NCI-H146 (cell line): ENCODE results near the gene APC.

Experiments used
- DNase-seq: peaks from one replicate; lab custom pipeline; 2025; lab: John Stamatoyannopoulos, UW

The APC gene

GRCh38 chr5:112737463-112738190 lies at the start of gene APC:
Gene APC (plus strand): TSS chr5:112737885. CDS start chr5:112754891, 17,006 bp downstream.
- DNase-seq: peak; percentile 93

GRCh38 chr5:112689155-112689909 lies 48.4 kb upstream of the APC start:
- no peak for DNase-seq

- peak; percentile 24 for DNase-seq
Measured at GRCh38 chr5:112690605-112691338, 46.9 kb upstream of the APC start.

- peak; percentile 24 for DNase-seq
Measured at GRCh38 chr5:112691339-112691680, 46.4 kb upstream of the APC start.

- peak; percentile 71 for DNase-seq
Measured at GRCh38 chr5:112691758-112692157, 45.9 kb upstream of the APC start.

- DNase-seq: no peak
Measured at GRCh38 chr5:112692472-112692871, 45.2 kb upstream of the APC start.

GRCh38 chr5:112693301-112693700 lies 44.4 kb upstream of the APC start:
- DNase-seq: no peak

- DNase-seq: no peak
Measured at GRCh38 chr5:112694853-112695709, 42.6 kb upstream of the APC start.

GRCh38 chr5:112696786-112697185 lies 40.9 kb upstream of the APC start:
- DNase-seq: no peak

- DNase-seq: no peak
Measured at GRCh38 chr5:112697322-112697721, 40.4 kb upstream of the APC start.

GRCh38 chr5:112697833-112698232 lies 39.9 kb upstream of the APC start:
- no peak for DNase-seq

- peak; percentile 45 for DNase-seq
Measured at GRCh38 chr5:112703866-112704820, 33.5 kb upstream of the APC start.

- peak; percentile 12 for DNase-seq
Measured at GRCh38 chr5:112706446-112707016, 31.2 kb upstream of the APC start.

- DNase-seq: peak; percentile 100
Measured at GRCh38 chr5:112707187-112708102, 30.2 kb upstream of the APC start.

GRCh38 chr5:112708103-112708622 lies 29.5 kb upstream of the APC start:
- peak; percentile 46 for DNase-seq

- DNase-seq: no peak
Measured at GRCh38 chr5:112709416-112709815, 28.3 kb upstream of the APC start.

- no peak for DNase-seq
Measured at GRCh38 chr5:112710896-112711295, 26.8 kb upstream of the APC start.

- no peak for DNase-seq
Measured at GRCh38 chr5:112711436-112711835, 26.2 kb upstream of the APC start.

GRCh38 chr5:112713206-112713605 lies 24.5 kb upstream of the APC start:
- DNase-seq: no peak
